NCI-H2227 (cell line): ENCODE results near the gene OR5B3.
"Not testable (repeated sequence)": the region's sequence is repeated elsewhere in the genome, so short reads cannot be mapped to it uniquely, and the experiment has no call there.

Experiments
- DNase-seq: peaks from one replicate; lab custom pipeline; 2025; ENCODE audit not compliant: unreplicated experiment; lab: John Stamatoyannopoulos, UW

OR5B3 gene

DNA sequence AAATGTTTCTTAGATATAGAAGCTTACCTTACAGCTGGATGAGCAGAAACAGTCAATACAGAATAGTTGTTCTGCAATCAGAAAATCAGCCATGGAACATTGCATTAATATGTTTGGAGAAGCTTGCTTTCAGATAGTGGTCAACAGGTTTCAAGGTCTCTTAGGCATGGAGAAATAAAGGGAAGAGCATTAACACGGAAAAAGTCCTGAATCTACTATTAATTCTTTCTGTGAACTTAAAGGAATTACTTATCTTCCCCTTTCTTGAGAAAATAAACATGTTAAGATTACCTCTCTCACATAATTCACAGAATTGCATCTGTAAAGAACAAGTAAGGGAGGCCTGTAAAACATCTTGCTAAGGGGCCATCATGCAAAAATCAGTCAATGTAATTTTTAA is at the start of gene OR5B3:
Gene OR5B3 (minus strand): TSS at position 101 of the 400 bp plus-strand sequence. CDS start 3,465 bp downstream, outside the sequence.
- DNase-seq, result no peak

DNA sequence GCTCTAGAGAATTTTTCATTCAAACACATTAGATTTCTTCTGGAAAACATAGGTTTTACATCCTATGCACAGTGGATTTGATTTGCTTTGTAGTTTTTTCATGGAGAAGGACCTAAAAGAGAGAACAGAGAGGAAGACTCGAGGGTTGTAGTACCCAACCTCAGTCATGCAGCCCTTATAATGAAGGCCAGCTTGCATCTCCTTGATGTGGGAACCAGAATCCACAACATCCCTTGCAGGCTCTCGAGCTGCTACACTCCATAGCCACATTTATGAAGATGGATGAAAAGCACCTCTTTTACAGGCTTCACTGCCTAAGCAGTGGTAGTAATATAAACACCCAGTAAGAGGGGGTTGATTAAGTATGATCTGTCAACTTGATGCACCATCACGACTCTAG is 44.9 kb upstream of the OR5B3 start:
- no peak for DNase-seq

DNA sequence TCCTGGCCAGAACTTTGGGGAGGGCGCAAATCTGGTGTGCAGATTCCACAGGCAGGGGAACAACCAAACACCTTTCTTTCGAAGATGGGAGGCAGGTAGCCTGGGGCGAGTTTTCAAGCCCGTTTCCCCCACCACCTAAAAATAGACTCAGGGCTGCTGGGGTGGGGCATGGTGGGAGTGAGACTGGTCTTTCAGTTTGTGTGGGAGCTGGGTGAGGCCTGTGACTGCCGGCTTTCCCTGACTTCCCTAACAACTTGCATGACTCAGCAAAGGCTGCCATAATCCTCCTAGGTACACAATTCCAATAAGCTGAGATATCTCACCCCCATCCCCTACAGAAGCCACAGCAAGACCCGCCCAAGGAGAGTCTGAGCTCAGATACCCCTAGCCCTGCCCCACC is 39.6 kb upstream of the OR5B3 start:
- DNase-seq, result no peak

DNA sequence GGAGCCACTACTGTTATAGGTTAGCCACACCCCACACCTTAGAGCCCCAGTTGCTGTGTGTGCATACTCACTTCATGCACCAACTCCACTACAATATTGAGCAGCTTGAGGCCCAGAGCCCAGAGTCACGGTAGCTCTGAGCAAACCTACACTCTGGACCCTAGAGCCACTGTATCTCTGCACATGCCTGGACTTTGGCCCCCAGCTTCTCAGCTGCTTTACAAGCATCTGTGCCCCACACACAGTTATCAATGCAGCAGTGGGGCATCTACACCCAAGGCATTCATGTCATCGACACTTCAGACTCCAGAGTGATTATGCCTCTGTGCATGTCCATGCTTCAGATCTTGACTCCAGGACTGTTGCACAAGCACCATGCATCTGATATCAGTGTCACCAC is 37.6 kb upstream of the OR5B3 start:
- DNase-seq, result no peak

DNA sequence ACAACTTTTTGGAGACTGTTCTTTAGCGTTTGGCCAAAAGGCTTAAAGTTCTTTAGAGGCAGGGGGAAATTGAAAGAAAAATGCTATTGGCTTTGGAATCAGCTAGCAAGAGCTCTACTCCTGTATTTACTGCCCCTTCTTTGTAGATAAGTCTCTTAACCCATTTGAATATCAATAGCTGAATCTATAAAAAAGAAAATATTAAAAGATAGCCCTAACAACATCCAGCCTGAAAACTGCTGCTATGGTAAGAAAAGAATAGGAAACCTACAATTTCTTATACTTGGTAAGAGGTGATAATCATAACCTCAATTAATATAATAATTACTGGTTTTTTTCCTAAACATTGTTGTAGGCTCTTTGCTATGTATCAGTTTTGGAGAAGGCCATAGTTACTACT is 35.5 kb upstream of the OR5B3 start, which contains the start of gene OR5B12:
Gene OR5B12 (minus strand): TSS at position 101 of the 400 bp plus-strand sequence. CDS start 2,085 bp downstream, outside the sequence.
- DNase-seq, result no peak

DNA sequence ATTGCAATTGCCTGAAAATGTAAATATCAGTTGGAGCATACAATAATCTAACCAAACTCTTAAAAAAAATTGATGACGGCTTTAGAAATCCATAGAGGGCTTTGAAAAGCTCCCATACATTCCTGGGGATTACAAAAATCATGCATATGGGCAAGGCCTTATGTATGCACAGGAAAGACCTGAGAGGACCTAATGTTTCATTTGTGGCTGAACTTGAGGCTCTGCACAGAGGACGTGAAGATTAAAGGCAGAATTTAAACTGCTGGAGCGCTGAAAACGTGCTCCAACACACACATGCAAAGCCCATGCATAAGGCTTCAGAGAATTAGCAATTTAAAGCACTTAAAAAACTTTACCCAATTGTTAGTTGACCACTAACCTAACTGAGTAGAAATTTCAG is 31.8 kb upstream of the OR5B3 start:
- no peak for DNase-seq

DNA sequence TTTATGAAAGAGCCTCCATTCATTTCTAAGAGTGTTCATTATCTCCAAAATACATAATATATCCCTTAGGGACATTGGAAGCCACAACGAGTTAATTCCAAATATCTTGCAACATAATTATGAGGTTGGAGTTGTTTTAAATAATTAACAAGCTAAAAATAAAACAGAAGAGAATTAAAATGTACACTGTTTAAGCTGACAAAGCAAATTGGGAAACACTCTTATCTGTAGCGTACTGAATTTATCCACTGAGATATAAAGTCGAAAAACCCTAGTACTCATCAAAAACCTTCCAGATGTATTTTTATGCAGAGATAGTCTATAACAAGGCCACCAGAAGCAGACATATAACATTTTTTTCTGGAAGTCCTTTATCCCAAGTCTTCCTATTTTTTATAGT is 27.5 kb upstream of the OR5B3 start:
- no peak for DNase-seq

DNA sequence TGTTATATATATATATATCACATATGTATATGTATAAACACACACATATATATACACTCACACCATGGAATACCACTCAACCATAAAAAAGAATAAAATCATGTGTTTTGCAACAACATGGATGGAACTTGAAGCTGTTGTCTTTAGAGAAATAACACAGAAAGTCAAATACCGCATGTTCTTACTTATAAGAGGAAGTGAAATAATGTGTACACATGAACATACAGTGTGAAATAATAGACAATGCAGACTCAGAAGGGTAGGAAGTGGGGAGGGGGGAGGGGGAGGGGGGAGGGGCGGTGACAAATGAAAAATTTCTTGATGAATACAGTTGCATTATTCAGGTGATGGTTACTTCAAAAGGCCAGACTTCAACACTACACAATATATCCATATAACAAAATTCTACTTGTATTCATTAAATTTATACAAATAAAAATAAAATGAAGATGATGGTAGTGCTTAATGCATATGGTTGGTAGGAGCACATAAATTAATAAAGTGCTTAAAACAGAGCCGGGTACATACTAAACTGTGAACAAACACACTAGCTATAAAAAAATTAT is 27.0 kb upstream of the OR5B3 start:
- no peak for DNase-seq

DNA sequence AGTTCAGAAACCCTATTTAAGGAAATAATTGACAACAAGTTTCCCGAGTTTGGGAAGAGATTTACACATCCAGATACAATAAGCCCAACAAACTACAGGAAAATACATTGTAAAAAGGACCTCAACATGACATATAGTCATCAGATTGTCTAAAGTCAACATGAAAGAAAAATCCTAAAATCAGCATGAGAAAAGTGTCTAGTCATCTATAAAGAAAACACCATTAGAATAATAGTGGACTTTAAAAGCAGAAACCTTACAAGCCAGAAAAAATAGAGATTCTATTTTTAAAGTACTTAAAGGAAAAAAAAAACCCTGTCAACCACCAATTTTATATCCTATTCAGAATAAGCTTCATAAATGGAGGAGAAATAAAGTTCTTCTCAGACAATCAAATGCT is 22.6 kb upstream of the OR5B3 start:
- no peak for DNase-seq

DNA sequence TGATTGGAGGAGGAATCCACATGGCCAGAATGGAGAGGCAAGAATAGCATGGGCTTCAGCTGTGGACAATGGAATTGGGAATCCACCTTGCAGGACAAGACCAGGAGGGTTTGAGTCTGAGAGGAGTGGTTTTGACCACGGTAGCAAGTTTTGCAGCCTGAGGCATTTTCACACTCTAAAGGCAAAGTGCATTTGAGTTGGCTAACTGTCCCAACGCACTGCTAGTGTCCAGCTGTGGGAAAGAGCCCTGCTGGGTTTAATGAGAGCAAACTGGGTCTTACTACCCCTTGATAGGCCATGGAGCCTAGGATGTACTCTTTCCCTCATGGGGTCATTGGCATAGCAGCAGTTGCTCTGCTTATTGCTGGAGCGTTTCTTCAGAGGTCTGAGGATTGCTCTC is 21.3 kb upstream of the OR5B3 start, which contains the start of gene OR5B2:
Gene OR5B2 (minus strand): TSS at position 101 of the 400 bp plus-strand sequence. CDS start 4,860 bp downstream, outside the sequence.
- no peak for DNase-seq

DNA sequence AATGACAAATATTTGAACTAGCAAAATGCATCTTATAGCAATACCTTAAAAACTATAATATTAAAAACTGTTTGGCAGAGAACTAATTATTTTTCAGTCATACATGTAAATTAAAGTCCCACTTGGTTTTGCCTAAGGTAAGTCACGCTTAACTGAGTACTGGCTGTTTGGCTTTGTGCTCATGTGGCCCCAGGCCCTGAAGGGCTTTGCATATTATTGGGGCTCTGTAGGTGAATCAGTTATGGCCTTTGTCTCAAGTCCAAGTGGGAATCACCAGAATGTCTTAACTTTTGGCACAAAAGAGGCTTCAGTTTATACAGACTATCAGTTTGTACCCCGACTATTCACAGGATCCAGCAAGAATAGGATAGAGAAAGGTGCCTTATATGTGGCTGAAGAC is 7.1 kb downstream of the OR5B3 start:
- not testable (repeated sequence) for DNase-seq

DNA sequence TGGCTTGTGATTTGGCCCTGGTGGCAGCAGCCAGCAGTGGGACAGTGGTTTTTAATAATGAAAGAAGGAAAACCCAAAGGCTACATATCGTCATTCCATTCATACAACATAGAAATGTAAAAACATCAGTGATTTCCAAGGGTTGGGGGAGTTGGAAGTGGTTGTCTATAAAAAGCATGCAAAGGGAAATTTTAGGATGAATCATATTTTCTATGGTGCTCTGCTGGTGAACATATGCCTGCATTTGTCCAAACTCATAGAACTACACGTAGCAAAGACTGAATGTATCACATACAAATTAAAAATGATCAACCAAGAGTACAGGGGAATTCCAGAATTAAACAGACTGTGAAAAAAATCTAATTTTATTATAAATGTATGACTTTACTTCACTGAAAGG is 11.1 kb downstream of the OR5B3 start:
- DNase-seq, result no peak

DNA sequence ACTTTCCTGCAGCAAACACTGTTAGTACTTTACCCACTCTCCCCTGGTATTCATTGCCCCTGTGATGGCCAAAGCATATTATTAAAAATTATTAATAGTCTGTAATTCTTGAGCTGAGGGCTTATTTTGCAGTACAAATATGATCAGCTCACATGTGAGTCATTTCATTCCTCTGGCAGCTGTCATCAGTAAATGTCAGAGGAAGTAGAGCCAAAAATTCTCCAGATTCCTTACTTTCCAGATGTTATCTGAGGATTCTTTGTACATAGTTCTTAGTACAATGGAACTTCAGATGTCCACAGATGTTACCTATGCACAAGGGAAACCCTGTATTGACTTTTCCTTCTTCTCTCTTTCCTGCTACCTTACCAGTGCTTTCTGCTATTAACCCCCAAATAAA is 12.5 kb downstream of the OR5B3 start:
- no peak for DNase-seq

DNA sequence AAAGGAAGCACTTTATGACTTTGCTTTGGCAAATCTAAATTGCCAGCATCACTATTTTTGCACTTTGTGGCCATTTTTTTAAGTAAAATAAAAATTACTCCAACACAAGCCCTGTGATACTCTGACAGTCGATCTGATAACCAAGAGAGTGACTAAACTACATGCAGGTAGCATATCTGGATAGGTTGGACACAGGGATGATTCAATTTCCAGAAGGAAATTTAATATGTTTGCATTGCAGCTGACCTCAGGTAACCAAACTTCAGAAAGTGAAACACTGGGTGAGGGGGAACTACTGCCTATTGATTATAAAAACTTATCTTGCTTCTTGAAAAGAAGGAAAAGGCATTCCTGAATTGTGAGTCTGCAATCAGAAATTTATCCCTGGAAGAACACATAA is 13.9 kb downstream of the OR5B3 start:
- no peak for DNase-seq

DNA sequence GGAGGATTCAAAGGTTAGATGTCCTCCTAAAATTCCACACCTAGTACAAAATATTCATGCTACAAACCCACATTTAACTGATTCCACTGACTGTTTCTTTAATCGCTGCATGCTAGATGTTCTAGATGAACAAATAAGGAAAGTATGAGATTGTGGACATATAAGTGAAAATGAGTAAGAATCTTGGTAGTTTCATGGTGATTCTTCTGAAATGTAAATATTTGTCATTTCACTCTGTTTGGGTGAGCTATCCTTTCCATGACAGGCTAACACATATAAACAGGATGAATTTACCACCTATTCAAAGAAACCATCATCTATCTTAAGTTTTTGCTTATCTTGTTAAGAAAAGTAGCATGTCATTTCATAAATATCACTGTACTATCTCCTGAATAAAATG is 14.8 kb downstream of the OR5B3 start:
- DNase-seq, result no peak

DNA sequence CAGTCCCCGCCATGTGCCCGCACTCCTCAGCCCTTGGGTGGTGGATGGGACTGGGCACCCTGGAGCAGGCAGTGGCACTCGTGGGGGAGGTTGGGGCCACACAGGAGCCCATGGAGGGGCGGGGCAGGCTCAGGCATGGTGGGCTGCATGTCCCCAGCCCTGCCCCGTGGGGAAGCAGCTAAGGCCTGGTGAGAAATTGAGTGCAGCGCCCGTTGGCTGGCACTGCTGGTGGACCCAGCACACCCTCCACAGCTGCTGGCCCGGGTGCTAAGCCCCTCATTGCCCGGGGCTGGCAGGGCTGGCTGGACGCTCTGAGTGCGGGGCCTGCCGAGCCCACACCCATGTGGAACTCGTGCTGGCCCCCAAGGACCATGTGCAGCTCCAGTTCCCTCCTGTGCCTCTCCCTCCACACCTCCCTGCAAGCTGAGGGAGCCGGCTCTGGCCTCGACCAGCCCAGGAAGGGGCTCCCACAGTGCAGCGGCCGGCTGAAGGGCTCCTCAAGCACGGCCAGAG is 16.1 kb downstream of the OR5B3 start:
- no peak for DNase-seq

DNA sequence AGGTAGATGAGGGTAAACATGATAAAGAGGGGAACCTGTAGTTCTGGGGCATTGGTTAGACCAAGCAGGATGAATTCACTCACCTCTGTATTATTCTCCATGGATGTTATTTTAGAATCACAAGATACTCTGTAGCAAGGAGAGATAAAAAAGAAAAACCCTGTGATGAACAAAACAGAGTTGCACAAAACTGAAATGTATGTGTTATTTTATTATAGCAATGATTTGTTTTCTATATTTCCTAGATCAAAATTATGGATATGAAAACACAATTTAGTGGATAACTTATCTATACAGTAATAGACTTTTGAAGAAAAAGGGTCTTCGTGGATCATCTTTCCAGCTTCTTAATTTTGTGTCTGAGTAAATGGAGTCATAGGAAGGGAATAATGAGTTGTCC is 47.7 kb downstream of the OR5B3 start, which contains the start of gene OR5B17:
Gene OR5B17 (minus strand): TSS at position 101 of the 400 bp plus-strand sequence. CDS start 0 bp downstream, at position 101.
- no peak for DNase-seq

DNA sequence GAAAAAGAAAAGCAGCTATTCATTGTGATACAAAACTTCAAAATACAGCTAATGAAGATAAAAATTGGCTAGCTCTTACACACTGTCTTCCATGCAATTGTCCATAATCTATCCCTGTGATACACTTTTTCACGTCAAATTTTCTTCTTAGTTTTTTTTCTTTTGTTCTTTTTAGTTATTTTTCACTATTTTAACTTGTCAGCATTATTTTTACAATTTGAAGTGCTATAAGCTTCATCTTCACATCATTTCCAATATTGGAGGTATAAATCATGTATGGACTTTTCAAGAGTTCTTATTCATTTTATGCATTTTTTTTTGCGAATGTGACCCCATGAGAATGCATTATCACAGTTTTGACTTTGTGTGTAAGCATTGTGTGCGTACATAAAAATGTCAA is 51.9 kb downstream of the OR5B3 start:
- no peak for DNase-seq
